Naive thymus-derived CD4-positive, alpha-beta T cell (primary cell): Measurements from ENCODE around the gene SCFD1. TPM values are rescaled to one million over a fixed set of nuclear protein-coding genes. Genes with fewer than 3 reads are reported as not detected.

Experiments used
- ATAC-seq: fragments of 150-1000 bp; cut with Tn5 transposase; 2 replicates; pipeline ENCODE4 v1.10.0; 2021; ENCODE audit warnings: mild to moderate bottlenecking, moderate library complexity
- CTCF ChIA-PET: fragments of 350-600 bp; sonication (Branson Sonifier 250); formaldehyde crosslinking; loops from one replicate; lab custom pipeline; 2021; ENCODE audit warnings: antibody characterized with exemption; lab: Charles Lee
- POLR2A ChIA-PET: fragments of 350-600 bp; sonication (Branson Sonifier 250); formaldehyde crosslinking; loops from one replicate; lab custom pipeline; 2021; ENCODE audit warnings: antibody characterized with exemption, inconsistent platforms; lab: Charles Lee
- DNase-seq, 9 donors: peaks; one replicate each; pipeline versions ENCODE4 v3.0.0 to v3.0.0-alpha.2; 2020 to 2022; ENCODE audit warnings: mixed read lengths in 1 of 9
- H3K27ac ChIP-seq: one replicate; pipeline ENCODE4 v1.7.0; 2013; ENCODE audit warnings: mild to moderate bottlenecking, low read depth, low read length, moderate library complexity
- H3K27me3 ChIP-seq, 2 donors: one replicate each; pipeline ENCODE4 v1.7.0; 2013; ENCODE audit warnings: low read length in 2 of 2, mild to moderate bottlenecking in 2 of 2, moderate library complexity in 2 of 2; ENCODE audit not compliant: control insufficient read depth in 2 of 2, insufficient read depth in 2 of 2
- H3K36me3 ChIP-seq, 3 experiments: 1 replicate in 2 of 3; 2 replicates in 1 of 3; pipeline ENCODE4 v1.7.0; 2013; ENCODE audit warnings: low read length in 3 of 3, mild to moderate bottlenecking in 3 of 3, moderate library complexity in 1 of 3; ENCODE audit not compliant: insufficient read depth in 3 of 3, control insufficient read depth in 2 of 3
- H3K4me1 ChIP-seq, 2 donors: one replicate each; pipeline ENCODE4 v1.7.0; 2013; ENCODE audit warnings: low read length in 2 of 2, mild to moderate bottlenecking in 2 of 2, moderate library complexity in 1 of 2; ENCODE audit not compliant: control insufficient read depth in 2 of 2, insufficient read depth in 2 of 2
- H3K4me3 ChIP-seq: 2 replicates; pipeline ENCODE4 v1.7.0; 2013; ENCODE audit warnings: mild to moderate bottlenecking, low read length
- H3K9me3 ChIP-seq, 3 experiments: 1 replicate in 2 of 3; 2 replicates in 1 of 3; pipeline ENCODE4 v1.7.0; 2013; ENCODE audit warnings: low read length in 3 of 3; ENCODE audit not compliant: control insufficient read depth in 2 of 3
- H3K27ac Mint-ChIP-seq, 9 donors: one replicate each; pipeline ENCODE4 v1.8.0; 2020 to 2022; ENCODE audit warnings: mixed read lengths in 9 of 9, mild to moderate bottlenecking in 8 of 9, moderate library complexity in 5 of 9, inconsistent platforms in 2 of 9
- H3K27me3 Mint-ChIP-seq, 5 donors: one replicate each; pipeline ENCODE4 v1.8.0; 2021 to 2022; ENCODE audit warnings: mixed read lengths in 5 of 5, mild to moderate bottlenecking in 1 of 5
- H3K36me3 Mint-ChIP-seq, 5 donors: one replicate each; pipeline ENCODE4 v1.8.0; 2020 to 2022; ENCODE audit warnings: mixed read lengths in 5 of 5, mild to moderate bottlenecking in 3 of 5, inconsistent platforms in 1 of 5
- H3K4me1 Mint-ChIP-seq, 7 donors: one replicate each; pipeline ENCODE4 v1.8.0; 2020 to 2022; ENCODE audit warnings: mixed read lengths in 7 of 7, mild to moderate bottlenecking in 3 of 7, inconsistent platforms in 1 of 7
- H3K4me3 Mint-ChIP-seq, 10 donors: one replicate each; pipeline ENCODE4 v1.8.0; 2020 to 2022; ENCODE audit warnings: mild to moderate bottlenecking in 10 of 10, mixed read lengths in 10 of 10, moderate library complexity in 6 of 10, inconsistent platforms in 2 of 10
- H3K9me3 Mint-ChIP-seq, 11 donors: one replicate each; pipeline ENCODE4 v1.8.0; 2020 to 2022; ENCODE audit warnings: mixed read lengths in 11 of 11, mild to moderate bottlenecking in 4 of 11, inconsistent platforms in 1 of 11, moderate library complexity in 1 of 11
- intact Hi-C, 2 donors: fragments of 100-400 bp; cut with micrococcal nuclease; formaldehyde crosslinking; loops; one replicate each; pipeline ENCODE4 v1.15.1; 2023
- polyA plus RNA-seq, 2 donors: library from polyadenylated mRNA; unstranded; fragments of 300-500 nt; fragmentation: Illumina TruSeq; gene quantifications; one replicate each; pipeline ENCODE4 v1.2.3, GENCODE V29; 2021
- total RNA-seq, 6 experiments: library from RNA in 5 of 6; stranded (reverse) in 5 of 6; gene quantifications; 1 replicate in 5 of 6; 2 replicates in 1 of 6; pipeline ENCODE4 v1.2.3 and lab custom pipeline; 2021 to 2026

Gene SCFD1
- total and polyA plus RNA-seq, 7 experiments from 2014 or later: 59.5 to 75.4 (median 66.0) TPM

GRCh38 chr14:30709201-30709600 is 87.1 kb downstream of the SCFD1 start:
- ChIA-PET CTCF (no interaction called here), POLR2A (no interaction called here)
- H3K27ac Mint-ChIP-seq: no peak overlapping the region
- no peaks in the 10 kb centered on the region for H3K4me1 Mint-ChIP-seq
- no peaks in the 10 kb centered on the region for H3K27me3 ChIP-seq
- intact Hi-C loops: loop anchor here in 1 of 2 donors (10.0 kb wide), 1 partner anchor 54 kb away; no protein-coding TSS in a partner anchor
- H3K36me3 Mint-ChIP-seq: peaks cover 6 to 39% (median 20%) of the 10 kb centered on the region in 5 donors
- no peak for ATAC-seq
- no peaks in the 10 kb centered on the region for H3K4me1 ChIP-seq
- no peaks in the 10 kb centered on the region for H3K9me3 Mint-ChIP-seq
- no peaks in the 10 kb centered on the region for H3K27me3 Mint-ChIP-seq
- H3K4me3 ChIP-seq: no peak overlapping the region
- no peaks in the 10 kb centered on the region for H3K9me3 ChIP-seq
- no peak overlapping the region for H3K27ac ChIP-seq
- no peak for DNase-seq
- H3K4me3 Mint-ChIP-seq: no peak overlapping the region
- peaks cover 0 to 21% (median 7%) of the 10 kb centered on the region in 3 experiments for H3K36me3 ChIP-seq

- Mint-ChIP-seq H3K4me3 (no peak overlapping the region), H3K27ac (no peak overlapping the region), H3K36me3 (peaks cover 5 to 31% (median 18%) of the 10 kb centered on the region in 5 donors), H3K9me3 (no peaks in the 10 kb centered on the region), H3K27me3 (no peaks in the 10 kb centered on the region), H3K4me1 (no peaks in the 10 kb centered on the region)
- DNase-seq (no peak), ATAC-seq (no peak)
- ChIA-PET POLR2A (no interaction called here), CTCF (no interaction called here)
- H3K4me3 ChIP-seq: no peak overlapping the region
- intact Hi-C loops: loop anchor here in 1 of 2 donors (10.0 kb wide), 1 partner anchor 286 kb away; no protein-coding TSS in a partner anchor
- no peak overlapping the region for H3K27ac ChIP-seq
- H3K9me3 ChIP-seq: no peaks in the 10 kb centered on the region
- no peaks in the 10 kb centered on the region for H3K27me3 ChIP-seq
- H3K4me1 ChIP-seq: no peaks in the 10 kb centered on the region
- H3K36me3 ChIP-seq: peaks cover 0 to 19% (median 7%) of the 10 kb centered on the region in 3 experiments
Measured at GRCh38 chr14:30710876-30711275, 88.8 kb downstream of the SCFD1 start.

DNA sequence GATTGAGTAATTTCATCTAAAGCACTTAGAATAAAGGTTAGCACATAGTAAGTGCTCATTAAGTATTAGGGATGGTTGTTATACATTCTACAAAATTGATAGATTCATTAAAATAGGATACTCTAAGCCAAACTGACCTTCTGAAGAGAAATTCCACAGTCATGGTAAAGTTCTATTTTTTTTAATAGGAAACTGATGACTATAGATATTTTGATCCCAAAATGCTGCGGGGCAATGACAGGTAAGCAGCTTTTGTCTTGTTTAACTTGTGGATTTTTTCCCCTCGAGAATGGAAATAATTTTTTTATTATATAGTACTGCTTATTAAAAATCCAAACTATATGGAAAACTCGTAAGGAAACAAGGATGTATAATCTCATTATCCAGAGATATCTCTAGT is 97.0 kb downstream of the SCFD1 start:
- H3K36me3 Mint-ChIP-seq: peaks cover 6 to 48% (median 44%) of the 10 kb centered on the region in 5 donors
- CTCF ChIA-PET: no interaction called here
- no peak overlapping the region for H3K4me3 Mint-ChIP-seq
- H3K36me3 ChIP-seq: peaks cover 0 to 26% (median 0%) of the 10 kb centered on the region in 3 experiments
- H3K27me3 Mint-ChIP-seq: no peaks in the 10 kb centered on the region
- peaks cover 0 to 3% (median 0%) of the 10 kb centered on the region in 11 donors for H3K9me3 Mint-ChIP-seq
- no peaks in the 10 kb centered on the region for H3K4me1 Mint-ChIP-seq
- POLR2A ChIA-PET: no interaction called here
- no peaks in the 10 kb centered on the region for H3K9me3 ChIP-seq
- H3K4me3 ChIP-seq: no peak overlapping the region
- H3K27me3 ChIP-seq: no peaks in the 10 kb centered on the region
- H3K27ac Mint-ChIP-seq: no peak overlapping the region
- H3K4me1 ChIP-seq: no peaks in the 10 kb centered on the region
- intact Hi-C loops: loop anchor here in 1 of 2 donors (10.0 kb wide), 1 partner anchor 294 kb away; no protein-coding TSS in a partner anchor
- H3K27ac ChIP-seq: no peak overlapping the region
- ATAC-seq (no peak), DNase-seq (no peak)

GRCh38 chr14:30725763-30726162 is 103.6 kb downstream of the SCFD1 start:
- Histone ChIP-seq H3K9me3 (no peaks in the 10 kb centered on the region), H3K4me1 (no peaks in the 10 kb centered on the region), H3K27ac (no peak overlapping the region), H3K4me3 (no peak overlapping the region), H3K27me3 (no peaks in the 10 kb centered on the region), H3K36me3 (peaks cover 0 to 44% (median 0%) of the 10 kb centered on the region in 3 experiments)
- no peaks in the 10 kb centered on the region for H3K27me3 Mint-ChIP-seq
- ATAC-seq (no peak), DNase-seq (no peak)
- peak overlapping the region in 4 of 9 donors; percentile 27 to 63 (median 33) for H3K27ac Mint-ChIP-seq
- CTCF ChIA-PET: no interaction called here
- H3K9me3 Mint-ChIP-seq: peaks cover 0 to 16% (median 6%) of the 10 kb centered on the region in 11 donors
- H3K36me3 Mint-ChIP-seq: peaks cover 35 to 79% (median 71%) of the 10 kb centered on the region in 5 donors
- intact Hi-C loops: no loop called here
- peaks cover 0 to 13% (median 9%) of the 10 kb centered on the region in 7 donors for H3K4me1 Mint-ChIP-seq
- no peak overlapping the region for H3K4me3 Mint-ChIP-seq
- POLR2A ChIA-PET: no interaction called here

DNA sequence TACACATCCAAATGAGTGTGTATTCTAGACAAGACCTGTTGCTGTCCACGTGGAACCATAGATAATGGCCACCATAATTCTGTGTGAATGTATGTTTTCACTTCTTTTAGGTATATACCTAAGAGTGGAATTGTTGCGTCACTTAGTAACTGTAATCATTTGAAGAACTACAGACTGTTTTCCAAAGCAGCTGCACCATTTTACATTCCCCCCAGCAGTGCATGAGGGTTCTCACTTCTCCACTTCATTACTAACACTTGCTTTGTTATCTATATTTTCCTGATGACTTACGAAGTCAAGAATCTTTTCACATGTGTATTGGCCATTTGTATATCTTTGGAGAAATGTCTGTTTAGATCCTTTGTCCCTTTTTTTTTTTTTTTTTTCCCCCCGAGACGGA is 106.4 kb downstream of the SCFD1 start:
- Mint-ChIP-seq H3K27ac (peak overlapping the region in 1 of 9 donors; percentile 38), H3K4me1 (peaks cover 0 to 13% (median 9%) of the 10 kb centered on the region in 7 donors), H3K9me3 (peaks cover 0 to 16% (median 6%) of the 10 kb centered on the region in 11 donors), H3K27me3 (no peaks in the 10 kb centered on the region), H3K36me3 (peaks cover 35 to 80% (median 62%) of the 10 kb centered on the region in 5 donors), H3K4me3 (no peak overlapping the region)
- ChIA-PET POLR2A (no interaction called here), CTCF (no interaction called here)
- Histone ChIP-seq H3K4me1 (no peaks in the 10 kb centered on the region), H3K9me3 (no peaks in the 10 kb centered on the region), H3K36me3 (peaks cover 0 to 34% (median 0%) of the 10 kb centered on the region in 3 experiments), H3K27me3 (no peaks in the 10 kb centered on the region), H3K4me3 (no peak overlapping the region), H3K27ac (no peak overlapping the region)
- no peak for DNase-seq
- no peak for ATAC-seq
- intact Hi-C loops: no loop called here

GRCh38 chr14:30737916-30738315 is 115.8 kb downstream of the SCFD1 start:
- intact Hi-C loops: no loop called here
- CTCF ChIA-PET: no interaction called here
- ATAC-seq (no peak), DNase-seq (no peak)
- no peak overlapping the region for H3K4me3 ChIP-seq
- H3K9me3 Mint-ChIP-seq: peaks cover 0 to 5% (median 0%) of the 10 kb centered on the region in 11 donors
- POLR2A ChIA-PET: no interaction called here
- H3K9me3 ChIP-seq: no peaks in the 10 kb centered on the region
- H3K36me3 ChIP-seq: peaks cover 0 to 26% (median 4%) of the 10 kb centered on the region in 3 experiments
- H3K4me1 ChIP-seq: no peaks in the 10 kb centered on the region
- peaks cover 0 to 4% (median 0%) of the 10 kb centered on the region in 5 donors for H3K27me3 Mint-ChIP-seq
- no peaks in the 10 kb centered on the region for H3K27me3 ChIP-seq
- no peak overlapping the region for H3K4me3 Mint-ChIP-seq
- H3K27ac Mint-ChIP-seq: peak overlapping the region in 2 of 9 donors; percentile 1 to 14
- no peak overlapping the region for H3K27ac ChIP-seq
- peaks cover 0 to 27% (median 13%) of the 10 kb centered on the region in 5 donors for H3K36me3 Mint-ChIP-seq
- H3K4me1 Mint-ChIP-seq: no peaks in the 10 kb centered on the region

DNA sequence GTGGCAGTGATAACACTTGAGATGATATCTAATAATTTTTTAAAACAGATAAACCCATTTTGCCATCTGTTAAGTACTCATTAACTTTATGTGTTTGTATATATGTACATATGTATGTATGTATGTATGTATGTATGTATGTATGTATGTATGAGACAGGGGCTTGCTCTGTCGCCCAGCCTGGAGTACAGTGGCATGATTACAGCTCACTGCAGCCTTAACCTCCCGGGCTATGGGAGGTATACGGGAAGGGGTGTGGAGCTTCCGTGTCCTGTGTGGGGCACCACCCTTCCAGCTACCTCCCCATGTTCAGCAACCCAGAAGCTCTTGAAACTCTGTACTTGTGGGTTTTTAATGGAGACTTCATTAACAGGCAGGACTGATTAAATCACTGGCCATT is 116.9 kb downstream of the SCFD1 start:
- Mint-ChIP-seq H3K4me3 (no peak overlapping the region), H3K36me3 (peaks cover 0 to 23% (median 9%) of the 10 kb centered on the region in 5 donors), H3K27ac (no peak overlapping the region), H3K27me3 (peaks cover 0 to 11% (median 0%) of the 10 kb centered on the region in 5 donors), H3K4me1 (no peaks in the 10 kb centered on the region), H3K9me3 (peaks cover 0 to 8% (median 0%) of the 10 kb centered on the region in 11 donors)
- H3K4me1 ChIP-seq: no peaks in the 10 kb centered on the region
- no peak for ATAC-seq
- ChIA-PET CTCF (no interaction called here), POLR2A (no interaction called here)
- H3K27me3 ChIP-seq: no peaks in the 10 kb centered on the region
- no peak overlapping the region for H3K4me3 ChIP-seq
- intact Hi-C loops: no loop called here
- H3K27ac ChIP-seq: no peak overlapping the region
- DNase-seq: no peak
- H3K9me3 ChIP-seq: no peaks in the 10 kb centered on the region
- H3K36me3 ChIP-seq: peaks cover 0 to 18% (median 4%) of the 10 kb centered on the region in 3 experiments
